ENCODE data around the gene KCTD18.

DNA sequence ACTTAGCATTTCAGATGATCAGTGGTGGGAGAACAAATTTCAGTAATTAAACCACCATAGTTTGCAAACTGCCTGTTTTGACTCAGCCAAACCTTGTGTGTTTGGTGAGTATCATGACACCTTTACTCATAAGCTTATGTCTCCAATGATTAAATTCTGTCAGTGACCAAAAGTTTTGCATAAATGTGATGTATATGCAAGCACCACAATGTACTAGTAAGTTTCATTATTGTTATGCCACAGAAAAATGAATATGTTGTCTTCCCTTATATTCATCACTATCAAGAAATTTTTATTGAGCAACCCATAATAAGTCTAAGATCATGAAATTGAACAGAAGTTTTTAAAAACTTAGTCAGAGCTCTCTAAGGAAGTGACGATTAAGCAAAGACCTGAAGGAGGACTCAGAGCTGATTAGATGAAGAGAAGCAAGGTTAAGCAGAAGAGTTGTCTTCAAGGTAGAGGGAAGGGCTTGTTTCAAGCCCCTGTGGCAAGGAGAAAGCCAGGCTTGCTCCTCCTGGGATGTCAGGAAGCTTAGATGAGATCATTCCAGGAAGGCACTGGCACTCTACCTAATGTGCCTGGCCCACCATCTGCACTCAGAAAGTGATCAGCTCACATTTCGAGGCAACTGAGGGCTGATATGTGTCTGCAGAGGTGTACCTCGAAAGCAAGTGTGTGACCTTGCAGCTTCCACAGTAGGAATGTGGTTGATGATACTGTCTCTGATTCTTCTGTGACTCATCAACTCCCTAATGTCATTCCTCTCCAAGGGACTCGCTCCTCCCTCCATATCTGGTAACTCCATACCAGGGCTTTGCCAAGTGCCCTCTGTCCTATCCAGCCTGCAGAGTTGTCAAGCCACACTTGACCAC lies 54.7 kb downstream of the KCTD18 start:
- TF ChIP-seq, protein P1, sequence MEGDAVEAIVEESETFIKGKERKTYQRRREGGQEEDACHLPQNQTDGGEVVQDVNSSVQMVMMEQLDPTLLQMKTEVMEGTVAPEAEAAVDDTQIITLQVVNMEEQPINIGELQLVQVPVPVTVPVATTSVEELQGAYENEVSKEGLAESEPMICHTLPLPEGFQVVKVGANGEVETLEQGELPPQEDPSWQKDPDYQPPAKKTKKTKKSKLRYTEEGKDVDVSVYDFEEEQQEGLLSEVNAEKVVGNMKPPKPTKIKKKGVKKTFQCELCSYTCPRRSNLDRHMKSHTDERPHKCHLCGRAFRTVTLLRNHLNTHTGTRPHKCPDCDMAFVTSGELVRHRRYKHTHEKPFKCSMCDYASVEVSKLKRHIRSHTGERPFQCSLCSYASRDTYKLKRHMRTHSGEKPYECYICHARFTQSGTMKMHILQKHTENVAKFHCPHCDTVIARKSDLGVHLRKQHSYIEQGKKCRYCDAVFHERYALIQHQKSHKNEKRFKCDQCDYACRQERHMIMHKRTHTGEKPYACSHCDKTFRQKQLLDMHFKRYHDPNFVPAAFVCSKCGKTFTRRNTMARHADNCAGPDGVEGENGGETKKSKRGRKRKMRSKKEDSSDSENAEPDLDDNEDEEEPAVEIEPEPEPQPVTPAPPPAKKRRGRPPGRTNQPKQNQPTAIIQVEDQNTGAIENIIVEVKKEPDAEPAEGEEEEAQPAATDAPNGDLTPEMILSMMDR (optimal IDR thresholded peaks at IDR 0.05 in 1 of 3, IDR thresholded peaks at IDR 0.05 in 1 of 3, conservative IDR thresholded peaks at IDR 0.05 in 1 of 3; ENCODE audit: extremely low read depth in 1 of 3, insufficient read depth in 2 of 3, low read length in 3 of 3) = no peak
- no peak for TF ChIP-seq EZH2 (IDR thresholded peaks at IDR 0.05; ENCODE audit: low read length)

Measured in keratinocyte (primary cell).